HepG2 (cell line): ENCODE measurements around the gene LSM5. TPM values are rescaled to one million over a fixed set of nuclear protein-coding genes. Genes with fewer than 3 reads are reported as not detected.
A peak's percentile ranks its signal among the peaks of the same experiment; 100 is the strongest.

Experiments
- ATF7-NPFF ChIP-seq: sonication (generic); formaldehyde crosslinking; IDR thresholded peaks from 2 replicates; pipeline ENCODE4 v1.8.1; 2023; ENCODE audit warnings: mild to moderate bottlenecking, low read depth, missing genetic modification reagents, moderate library complexity
- GTF3A ChIP-seq: sonication (generic); formaldehyde crosslinking; conservative IDR thresholded peaks from 2 replicates; pipeline ENCODE4 v1.4.0; 2020; ENCODE audit warnings: mild to moderate bottlenecking, missing genetic modification reagents
- HDAC1 ChIP-seq: sonication (generic); formaldehyde crosslinking; IDR thresholded peaks from 2 replicates; pipeline ENCODE4 v1.5.1; 2020; ENCODE audit warnings: mild to moderate bottlenecking, missing genetic modification reagents
- HMG20A ChIP-seq: IDR thresholded peaks from 2 replicates; pipeline ENCODE4 v1.6.1; 2016; ENCODE audit warnings: borderline replicate concordance
- IKZF1 ChIP-seq: fragments of 450-650 bp; IDR thresholded peaks from 2 replicates; pipeline ENCODE4 v1.7.1; 2016
- KLF13 ChIP-seq: sonication (generic); formaldehyde crosslinking; IDR thresholded peaks from 2 replicates; pipeline ENCODE4 v1.4.0; 2020; ENCODE audit warnings: mild to moderate bottlenecking, missing genetic modification reagents
- MXI1 ChIP-seq: IDR thresholded peaks from 3 replicates; pipeline ENCODE4 v1.6.1; 2012; ENCODE audit warnings: low read depth, low read length, inconsistent platforms, borderline replicate concordance
- NPAS2 ChIP-seq: sonication (generic); formaldehyde crosslinking; IDR thresholded peaks from 2 replicates; pipeline ENCODE4 v1.8.0; 2022; ENCODE audit warnings: mild to moderate bottlenecking, missing genetic modification reagents, borderline replicate concordance
- SMAD1 ChIP-seq: sonication (generic); formaldehyde crosslinking; IDR thresholded peaks from 2 replicates; pipeline ENCODE4 v1.4.0; 2020; ENCODE audit warnings: missing genetic modification reagents, low read depth, mild to moderate bottlenecking, borderline replicate concordance
- THAP8 ChIP-seq: sonication (generic); formaldehyde crosslinking; IDR thresholded peaks from 2 replicates; pipeline ENCODE4 v1.5.1; 2020; ENCODE audit warnings: missing genetic modification reagents, mild to moderate bottlenecking, borderline replicate concordance
- ZNF24 ChIP-seq: fragments of 450-650 bp; IDR thresholded peaks from 2 replicates; pipeline ENCODE4 v1.6.1; 2017; ENCODE audit warnings: antibody characterized with exemption, mild to moderate bottlenecking
- ZNF280D ChIP-seq: sonication (generic); formaldehyde crosslinking; IDR thresholded peaks from 2 replicates; pipeline ENCODE4 v1.5.1; 2020; ENCODE audit warnings: mild to moderate bottlenecking, missing genetic modification reagents
- ZNF383 ChIP-seq: sonication (generic); formaldehyde crosslinking; IDR thresholded peaks from 2 replicates; pipeline ENCODE4 v1.4.0; 2020; ENCODE audit warnings: missing genetic modification reagents, mild to moderate bottlenecking, borderline replicate concordance
- ZNF562 ChIP-seq: sonication (generic); formaldehyde crosslinking; IDR thresholded peaks from 2 replicates; pipeline ENCODE4 v1.8.0; 2022; ENCODE audit warnings: missing genetic modification reagents, borderline replicate concordance
- ZNF605 ChIP-seq: sonication (generic); formaldehyde crosslinking; IDR thresholded peaks from 2 replicates; pipeline ENCODE4 v1.8.0; 2022; ENCODE audit warnings: mild to moderate bottlenecking, missing genetic modification reagents
- polyA plus RNA-seq, 8 experiments: library from polyadenylated mRNA; depleted of rRNA in 3 of 8; stranded (reverse) in 7 of 8; unstranded in 1 of 8; fragments of >200 nt; fragmentation: Illumina TruSeq in 4 of 8; extraction: Trizol in 4 of 8; gene quantifications; 2 replicates each; pipeline versions ENCODE4 v1.2.1 to v1.2.3, GENCODE V29; 2011 to 2016; ENCODE audit warnings: low read depth in 4 of 8, missing spikeins in 1 of 8, mixed read lengths in 1 of 8; ENCODE audit not compliant: insufficient read depth in 1 of 8
- total RNA-seq, 5 experiments: library from RNA; depleted of rRNA; stranded (reverse); fragments of >200 nt; fragmentation: Illumina TruSeq; extraction: Trizol; gene quantifications; 2 replicates each; pipeline ENCODE4 v1.2.3, GENCODE V29; 2016; ENCODE audit warnings: low read depth in 1 of 5
- TF ChIP-seq, protein P1 (sequence below): sonication (generic); formaldehyde crosslinking; IDR thresholded peaks from 2 replicates; pipeline ENCODE4 v1.4.0; 2020; ENCODE audit warnings: missing genetic modification reagents
- TF ChIP-seq, protein P2 (sequence below): sonication (generic); formaldehyde crosslinking; conservative IDR thresholded peaks from 2 replicates; pipeline ENCODE4 v1.4.0; 2020; ENCODE audit warnings: missing genetic modification reagents

LSM5 gene
- total and polyA plus RNA-seq, 2 of the 13 experiments (the other 11 are each of a cell fraction or from before 2014, with no cell fraction given) = 30.3 to 183 TPM

DNA sequence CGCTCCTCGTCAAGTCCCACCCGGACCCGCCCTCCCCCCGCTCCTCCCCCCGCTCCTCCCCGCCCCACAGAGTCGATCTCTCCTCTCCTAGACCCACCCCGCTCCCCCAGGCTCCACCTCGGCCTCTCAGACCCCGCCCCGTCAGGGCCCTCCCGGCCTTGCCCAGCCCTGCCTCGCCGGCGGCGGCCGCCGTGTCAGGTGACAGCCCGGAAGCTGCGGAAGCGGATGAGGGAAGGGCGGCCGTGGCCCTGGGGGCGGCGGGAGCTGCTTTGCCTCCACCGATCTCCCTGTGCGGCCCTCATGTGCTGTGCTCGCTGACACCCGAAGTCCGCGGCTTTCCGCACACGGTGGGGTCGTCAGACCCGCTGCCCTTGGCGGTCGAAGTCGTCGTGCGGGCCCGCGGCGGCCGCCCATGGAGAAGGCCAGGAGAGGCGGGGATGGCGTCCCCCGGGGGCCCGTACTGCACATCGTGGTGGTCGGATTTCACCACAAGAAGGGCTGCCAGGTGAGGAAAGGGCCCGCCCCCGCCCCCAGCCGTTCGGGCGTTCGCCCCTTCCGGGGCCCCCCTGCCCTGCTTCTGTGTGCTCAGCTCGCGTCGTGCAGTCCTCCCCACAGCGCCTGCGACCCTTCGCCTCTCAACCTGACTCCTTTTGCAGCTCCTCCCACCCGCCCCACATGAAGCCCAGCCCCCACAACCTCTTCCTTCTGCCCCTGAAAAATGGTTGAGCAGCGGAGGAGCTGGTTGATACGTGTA lies 5.3 kb upstream of the LSM5 start, which contains the start of gene AVL9 (continued):
- TF ChIP-seq ZNF24 (no peak), ZNF383 (no peak), MXI1 (peak; percentile 66; the same call in 1 of the 3 replicates), HMG20A (CRISPR knock-in tag) (no peak), ZNF605 (CRISPR knock-in tag) (peak; percentile 61; the same call in 1 of the 2 replicates), IKZF1 (no peak), GTF3A (CRISPR knock-in tag) (no peak), KLF13 (CRISPR knock-in tag) (no peak), NPAS2 (CRISPR knock-in tag) (no peak), HDAC1 (CRISPR knock-in tag) (peak; percentile 94), ZNF562 (CRISPR knock-in tag) (no peak), ZNF280D (CRISPR knock-in tag) (peak; percentile 82; the same call in 1 of the 2 replicates), THAP8 (CRISPR knock-in tag) (peak; percentile 80; the same call in 1 of the 2 replicates), SMAD1 (CRISPR knock-in tag) (no peak), ATF7-NPFF (no peak; the same call in 1 of the 2 replicates)
- TF ChIP-seq, protein P1, sequence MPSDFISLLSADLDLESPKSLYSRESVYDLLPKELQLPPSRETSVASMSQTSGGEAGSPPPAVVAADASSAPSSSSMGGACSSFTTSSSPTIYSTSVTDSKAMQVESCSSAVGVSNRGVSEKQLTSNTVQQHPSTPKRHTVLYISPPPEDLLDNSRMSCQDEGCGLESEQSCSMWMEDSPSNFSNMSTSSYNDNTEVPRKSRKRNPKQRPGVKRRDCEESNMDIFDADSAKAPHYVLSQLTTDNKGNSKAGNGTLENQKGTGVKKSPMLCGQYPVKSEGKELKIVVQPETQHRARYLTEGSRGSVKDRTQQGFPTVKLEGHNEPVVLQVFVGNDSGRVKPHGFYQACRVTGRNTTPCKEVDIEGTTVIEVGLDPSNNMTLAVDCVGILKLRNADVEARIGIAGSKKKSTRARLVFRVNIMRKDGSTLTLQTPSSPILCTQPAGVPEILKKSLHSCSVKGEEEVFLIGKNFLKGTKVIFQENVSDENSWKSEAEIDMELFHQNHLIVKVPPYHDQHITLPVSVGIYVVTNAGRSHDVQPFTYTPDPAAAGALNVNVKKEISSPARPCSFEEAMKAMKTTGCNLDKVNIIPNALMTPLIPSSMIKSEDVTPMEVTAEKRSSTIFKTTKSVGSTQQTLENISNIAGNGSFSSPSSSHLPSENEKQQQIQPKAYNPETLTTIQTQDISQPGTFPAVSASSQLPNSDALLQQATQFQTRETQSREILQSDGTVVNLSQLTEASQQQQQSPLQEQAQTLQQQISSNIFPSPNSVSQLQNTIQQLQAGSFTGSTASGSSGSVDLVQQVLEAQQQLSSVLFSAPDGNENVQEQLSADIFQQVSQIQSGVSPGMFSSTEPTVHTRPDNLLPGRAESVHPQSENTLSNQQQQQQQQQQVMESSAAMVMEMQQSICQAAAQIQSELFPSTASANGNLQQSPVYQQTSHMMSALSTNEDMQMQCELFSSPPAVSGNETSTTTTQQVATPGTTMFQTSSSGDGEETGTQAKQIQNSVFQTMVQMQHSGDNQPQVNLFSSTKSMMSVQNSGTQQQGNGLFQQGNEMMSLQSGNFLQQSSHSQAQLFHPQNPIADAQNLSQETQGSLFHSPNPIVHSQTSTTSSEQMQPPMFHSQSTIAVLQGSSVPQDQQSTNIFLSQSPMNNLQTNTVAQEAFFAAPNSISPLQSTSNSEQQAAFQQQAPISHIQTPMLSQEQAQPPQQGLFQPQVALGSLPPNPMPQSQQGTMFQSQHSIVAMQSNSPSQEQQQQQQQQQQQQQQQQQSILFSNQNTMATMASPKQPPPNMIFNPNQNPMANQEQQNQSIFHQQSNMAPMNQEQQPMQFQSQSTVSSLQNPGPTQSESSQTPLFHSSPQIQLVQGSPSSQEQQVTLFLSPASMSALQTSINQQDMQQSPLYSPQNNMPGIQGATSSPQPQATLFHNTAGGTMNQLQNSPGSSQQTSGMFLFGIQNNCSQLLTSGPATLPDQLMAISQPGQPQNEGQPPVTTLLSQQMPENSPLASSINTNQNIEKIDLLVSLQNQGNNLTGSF (CRISPR knock-in tag) = peak; percentile 75; the same call in 1 of the 2 replicates
- TF ChIP-seq, protein P2, sequence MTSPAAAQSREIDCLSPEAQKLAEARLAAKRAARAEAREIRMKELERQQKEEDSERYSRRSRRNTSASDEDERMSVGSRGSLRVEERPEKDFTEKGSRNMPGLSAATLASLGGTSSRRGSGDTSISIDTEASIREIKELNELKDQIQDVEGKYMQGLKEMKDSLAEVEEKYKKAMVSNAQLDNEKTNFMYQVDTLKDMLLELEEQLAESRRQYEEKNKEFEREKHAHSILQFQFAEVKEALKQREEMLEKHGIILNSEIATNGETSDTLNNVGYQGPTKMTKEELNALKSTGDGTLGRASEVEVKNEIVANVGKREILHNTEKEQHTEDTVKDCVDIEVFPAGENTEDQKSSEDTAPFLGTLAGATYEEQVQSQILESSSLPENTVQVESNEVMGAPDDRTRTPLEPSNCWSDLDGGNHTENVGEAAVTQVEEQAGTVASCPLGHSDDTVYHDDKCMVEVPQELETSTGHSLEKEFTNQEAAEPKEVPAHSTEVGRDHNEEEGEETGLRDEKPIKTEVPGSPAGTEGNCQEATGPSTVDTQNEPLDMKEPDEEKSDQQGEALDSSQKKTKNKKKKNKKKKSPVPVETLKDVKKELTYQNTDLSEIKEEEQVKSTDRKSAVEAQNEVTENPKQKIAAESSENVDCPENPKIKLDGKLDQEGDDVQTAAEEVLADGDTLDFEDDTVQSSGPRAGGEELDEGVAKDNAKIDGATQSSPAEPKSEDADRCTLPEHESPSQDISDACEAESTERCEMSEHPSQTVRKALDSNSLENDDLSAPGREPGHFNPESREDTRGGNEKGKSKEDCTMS (CRISPR knock-in tag) = no peak
